CD14-positive monocyte (primary cell): ENCODE results near the gene SLC27A4. TPM values are rescaled to one million over a fixed set of nuclear protein-coding genes. Genes with fewer than 3 reads are reported as not detected.

ENCODE experiments used
- DNase-seq, 3 donors: peaks; one replicate each; pipeline ENCODE4 v3.0.0-alpha.2; 2011 to 2022
- H2AFZ ChIP-seq: 2 replicates; pipeline ENCODE4 v1.6.0; 2012; ENCODE audit warnings: mild to moderate bottlenecking, low read depth, low read length, inconsistent platforms; ENCODE audit not compliant: insufficient read depth, poor library complexity, severe bottlenecking
- H3K27ac ChIP-seq, 2 donors: 1 replicate in 1 of 2; 2 replicates in 1 of 2; pipeline ENCODE4 v1.5.1; 2012 to 2013; ENCODE audit warnings: low read length in 2 of 2, control low read depth in 1 of 2, inconsistent platforms in 1 of 2, low read depth in 1 of 2, mild to moderate bottlenecking in 1 of 2
- H3K27me3 ChIP-seq, 2 donors: one replicate each; pipeline versions ENCODE4 v1.6.0 to v1.6.1; 2011 to 2013; ENCODE audit warnings: low read length in 2 of 2; ENCODE audit not compliant: control insufficient read depth in 2 of 2, insufficient read depth in 2 of 2
- H3K36me3 ChIP-seq, 2 donors: replicated peaks in 1 of 2; 1 replicate in 1 of 2; 2 replicates in 1 of 2; pipeline versions ENCODE4 v1.5.1 to v1.6.1; 2012 to 2013; ENCODE audit warnings: low read length in 2 of 2, control low read depth in 1 of 2, inconsistent platforms in 1 of 2, mild to moderate bottlenecking in 1 of 2; ENCODE audit not compliant: insufficient read depth in 2 of 2, control insufficient read depth in 1 of 2
- H3K4me1 ChIP-seq, 2 donors: 1 replicate in 1 of 2; 2 replicates in 1 of 2; pipeline versions ENCODE4 v1.5.1 to v1.6.1; 2012 to 2013; ENCODE audit warnings: low read length in 2 of 2, control low read depth in 1 of 2, inconsistent platforms in 1 of 2, mild to moderate bottlenecking in 1 of 2, moderate library complexity in 1 of 2; ENCODE audit not compliant: insufficient read depth in 2 of 2, control insufficient read depth in 1 of 2
- H3K4me2 ChIP-seq: replicated peaks from 2 replicates; pipeline ENCODE3; 2012; ENCODE audit warnings: low read length, moderate library complexity, mild to moderate bottlenecking; ENCODE audit not compliant: poor library complexity, severe bottlenecking; ENCODE audit errors: extremely low read depth
- H3K4me3 ChIP-seq, 3 experiments: fragments of 200-600 bp in 1 of 3; sonication (generic) in 1 of 3; replicated peaks in 1 of 3; 1 replicate in 2 of 3; 2 replicates in 1 of 3; pipeline ENCODE4 v1.5.1; 2011 to 2013; ENCODE audit warnings: low read length in 3 of 3, mild to moderate bottlenecking in 3 of 3, control low read depth in 2 of 3, low read depth in 2 of 3, inconsistent platforms in 1 of 3, moderate library complexity in 1 of 3
- H3K79me2 ChIP-seq: 2 replicates; pipeline ENCODE4 v1.6.0; 2012; ENCODE audit warnings: mild to moderate bottlenecking, control low read depth, inconsistent platforms, low read length, moderate library complexity; ENCODE audit not compliant: insufficient read depth
- H3K9ac ChIP-seq: 2 replicates; pipeline ENCODE4 v1.6.0; 2017; ENCODE audit warnings: low read length, mild to moderate bottlenecking; ENCODE audit not compliant: insufficient read depth, poor library complexity, severe bottlenecking
- H3K9me3 ChIP-seq, 2 donors: replicated peaks in 1 of 2; 1 replicate in 1 of 2; 2 replicates in 1 of 2; pipeline versions ENCODE4 v1.5.1 to v1.6.1; 2012 to 2013; ENCODE audit warnings: low read length in 2 of 2, control low read depth in 1 of 2; ENCODE audit not compliant: control insufficient read depth in 1 of 2, insufficient read depth in 1 of 2
- H4K20me1 ChIP-seq: 2 replicates; pipeline ENCODE4 v1.6.0; 2012; ENCODE audit warnings: mild to moderate bottlenecking, low read length, control low read depth, moderate library complexity; ENCODE audit not compliant: insufficient read depth
- H3K27ac Mint-ChIP-seq, 7 donors: one replicate each; pipeline ENCODE4 v1.8.0; 2020; ENCODE audit warnings: mild to moderate bottlenecking in 7 of 7, mixed read lengths in 7 of 7, moderate library complexity in 6 of 7, inconsistent platforms in 2 of 7
- H3K27me3 Mint-ChIP-seq, 3 donors: one replicate each; pipeline ENCODE4 v1.8.0; 2021 to 2022; ENCODE audit warnings: low read depth in 3 of 3, mild to moderate bottlenecking in 3 of 3, mixed read lengths in 3 of 3, moderate library complexity in 3 of 3, inconsistent platforms in 1 of 3
- H3K36me3 Mint-ChIP-seq, 2 donors: one replicate each; pipeline ENCODE4 v1.8.0; 2020; ENCODE audit warnings: mixed read lengths in 2 of 2, inconsistent platforms in 1 of 2, mild to moderate bottlenecking in 1 of 2
- H3K4me1 Mint-ChIP-seq: one replicate; pipeline ENCODE4 v1.8.0; 2020; ENCODE audit warnings: mild to moderate bottlenecking, mixed read lengths
- H3K4me3 Mint-ChIP-seq, 2 donors: one replicate each; pipeline ENCODE4 v1.8.0; 2020; ENCODE audit warnings: mild to moderate bottlenecking in 2 of 2, mixed read lengths in 2 of 2, moderate library complexity in 1 of 2
- H3K9me3 Mint-ChIP-seq, 7 donors: one replicate each; pipeline ENCODE4 v1.8.0; 2020 to 2022; ENCODE audit warnings: mixed read lengths in 7 of 7, mild to moderate bottlenecking in 6 of 7, moderate library complexity in 6 of 7, inconsistent platforms in 2 of 7
- WGBS: methylation state at CpG from one replicate; pipeline ENCODE4 v1.1.5; 2013; ENCODE audit warnings: missing lambda C conversion rate; ENCODE audit not compliant: insufficient coverage; 5-methylcytosine and 5-hydroxymethylcytosine counted together
- intact Hi-C, 2 donors: fragments of 100-400 bp; cut with micrococcal nuclease; formaldehyde crosslinking; loops; one replicate each; pipeline versions ENCODE4 v1.15.0 to v1.15.1; 2023
- polyA plus RNA-seq, 3 donors: library from polyadenylated mRNA; depleted of rRNA in 1 of 3; unstranded in 2 of 3; stranded (reverse) in 1 of 3; fragments of 300-500 nt in 2 of 3; fragments of >200 nt in 1 of 3; fragmentation: Illumina TruSeq in 2 of 3; gene quantifications; 1 replicate in 2 of 3; 2 replicates in 1 of 3; pipeline ENCODE4 v1.2.3, GENCODE V29; 2012 to 2021
- TF ChIP-seq, protein P1 (sequence below): fragments of 200-600 bp; IDR thresholded peaks from one replicate; pipeline ENCODE4 v1.8.0; 2022; ENCODE audit warnings: antibody characterized with exemption, mild to moderate bottlenecking

The SLC27A4 gene
- polyA plus RNA-seq, 3 donors: 6.8 to 8.9 (median 6.8) TPM

- peaks cover 0 to 9% (median 6%) of the 10 kb centered on the region in 7 donors for H3K9me3 Mint-ChIP-seq
- Histone ChIP-seq H3K27ac (no peak overlapping the region), H3K79me2 (no peaks in the 10 kb centered on the region), H3K4me1 (no peaks in the 10 kb centered on the region), H3K27me3 (no peaks in the 10 kb centered on the region), H4K20me1 (peaks cover 7% of the 10 kb centered on the region), H3K4me2 (no peak overlapping the region), H3K9me3 (no peaks in the 10 kb centered on the region), H3K4me3 (no peak overlapping the region), H3K36me3 (peaks cover 72 to 83% of the 10 kb centered on the region in 2 donors), H2AFZ (no peak overlapping the region), H3K9ac (no peak overlapping the region)
- 97% methylated on average over 6 of the region's 13 CpGs for WGBS
- no peak overlapping the region for H3K27ac Mint-ChIP-seq
- TF ChIP-seq, protein P1, sequence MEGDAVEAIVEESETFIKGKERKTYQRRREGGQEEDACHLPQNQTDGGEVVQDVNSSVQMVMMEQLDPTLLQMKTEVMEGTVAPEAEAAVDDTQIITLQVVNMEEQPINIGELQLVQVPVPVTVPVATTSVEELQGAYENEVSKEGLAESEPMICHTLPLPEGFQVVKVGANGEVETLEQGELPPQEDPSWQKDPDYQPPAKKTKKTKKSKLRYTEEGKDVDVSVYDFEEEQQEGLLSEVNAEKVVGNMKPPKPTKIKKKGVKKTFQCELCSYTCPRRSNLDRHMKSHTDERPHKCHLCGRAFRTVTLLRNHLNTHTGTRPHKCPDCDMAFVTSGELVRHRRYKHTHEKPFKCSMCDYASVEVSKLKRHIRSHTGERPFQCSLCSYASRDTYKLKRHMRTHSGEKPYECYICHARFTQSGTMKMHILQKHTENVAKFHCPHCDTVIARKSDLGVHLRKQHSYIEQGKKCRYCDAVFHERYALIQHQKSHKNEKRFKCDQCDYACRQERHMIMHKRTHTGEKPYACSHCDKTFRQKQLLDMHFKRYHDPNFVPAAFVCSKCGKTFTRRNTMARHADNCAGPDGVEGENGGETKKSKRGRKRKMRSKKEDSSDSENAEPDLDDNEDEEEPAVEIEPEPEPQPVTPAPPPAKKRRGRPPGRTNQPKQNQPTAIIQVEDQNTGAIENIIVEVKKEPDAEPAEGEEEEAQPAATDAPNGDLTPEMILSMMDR: no peak
- DNase-seq: no peak
- H3K27me3 Mint-ChIP-seq: peaks cover 0 to 4% (median 2%) of the 10 kb centered on the region in 3 donors
- H3K4me1 Mint-ChIP-seq: no peaks in the 10 kb centered on the region
- peaks cover 48 to 79% of the 10 kb centered on the region in 2 donors for H3K36me3 Mint-ChIP-seq
- H3K4me3 Mint-ChIP-seq: no peak overlapping the region
- intact Hi-C loops: no loop called here
Observed at GRCh38 chr9:128389395-128390149, 49.2 kb downstream of the SLC27A4 start.

GRCh38 chr9:128390150-128390812 lies 50.0 kb downstream of the SLC27A4 start:
- Mint-ChIP-seq H3K9me3 (peaks cover 0 to 9% (median 6%) of the 10 kb centered on the region in 7 donors), H3K27me3 (peaks cover 0 to 4% (median 2%) of the 10 kb centered on the region in 3 donors), H3K4me1 (no peaks in the 10 kb centered on the region), H3K27ac (no peak overlapping the region), H3K4me3 (no peak overlapping the region), H3K36me3 (peaks cover 44 to 72% of the 10 kb centered on the region in 2 donors)
- no peaks in the 10 kb centered on the region for H4K20me1 ChIP-seq
- intact Hi-C loops: no loop called here
- no peak overlapping the region for H3K4me3 ChIP-seq
- H3K9ac ChIP-seq: no peak overlapping the region
- TF ChIP-seq, protein P1: no peak
- H3K36me3 ChIP-seq: peaks cover 66 to 76% of the 10 kb centered on the region in 2 donors
- no peaks in the 10 kb centered on the region for H3K9me3 ChIP-seq
- 87% methylated on average over 3 of the region's 11 CpGs for WGBS
- no peak overlapping the region for H3K4me2 ChIP-seq
- H3K27me3 ChIP-seq: no peaks in the 10 kb centered on the region
- H3K27ac ChIP-seq: no peak overlapping the region
- DNase-seq: no peak
- no peaks in the 10 kb centered on the region for H3K79me2 ChIP-seq
- no peaks in the 10 kb centered on the region for H3K4me1 ChIP-seq
- H2AFZ ChIP-seq: no peak overlapping the region
